ENCODE data around the gene LAMB1.
"Not testable (repeated sequence)": the region's sequence is repeated elsewhere in the genome, so short reads cannot be mapped to it uniquely, and the experiment has no call there.

LAMB1 gene

GRCh38 chr7:107940951-107941350 is 62.0 kb downstream of the LAMB1 start:
- DNase-seq: no peak

- peak; percentile 84 for DNase-seq
These were observed 63.1 kb downstream of the LAMB1 start for GRCh38 chr7:107939573-107940489.

DNA sequence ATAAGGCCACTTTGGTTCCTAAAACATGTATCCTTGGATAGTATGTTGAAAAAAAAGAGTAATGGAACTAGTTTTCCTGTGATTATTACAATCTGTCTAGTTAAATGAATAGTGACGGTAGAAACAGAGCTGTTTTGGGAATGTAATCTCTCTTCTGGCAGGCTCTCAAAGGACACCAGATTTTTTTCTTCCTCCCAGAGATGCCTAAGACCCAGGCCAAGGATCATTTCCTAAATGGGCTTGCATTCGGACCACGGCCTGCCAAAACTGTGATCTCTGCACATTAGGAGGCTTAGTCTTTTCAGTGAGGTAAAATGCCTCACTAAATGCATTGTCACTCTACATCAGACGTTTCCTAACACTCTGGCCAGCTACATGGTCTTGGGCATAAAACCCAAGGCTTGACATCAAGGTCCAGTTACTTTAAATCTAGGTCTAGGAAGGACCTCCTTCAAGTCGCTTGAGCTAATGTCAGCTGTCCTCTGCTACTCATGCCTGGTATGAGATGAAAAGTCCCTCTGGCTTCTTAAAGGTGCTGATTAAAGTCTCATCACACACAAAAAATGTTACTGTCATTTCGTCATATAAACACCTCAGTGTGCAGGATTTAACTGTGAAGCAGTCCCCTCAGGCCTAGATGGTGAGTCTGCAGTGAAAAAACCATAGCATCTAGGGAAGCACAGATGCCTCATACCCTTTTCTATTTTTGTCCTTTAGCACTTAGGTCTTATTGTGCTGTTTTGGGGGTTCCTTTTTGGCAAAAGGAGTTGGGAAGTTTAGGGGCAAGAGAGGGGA is 64.3 kb downstream of the LAMB1 start:
- DNase-seq: peak; percentile 45

DNA sequence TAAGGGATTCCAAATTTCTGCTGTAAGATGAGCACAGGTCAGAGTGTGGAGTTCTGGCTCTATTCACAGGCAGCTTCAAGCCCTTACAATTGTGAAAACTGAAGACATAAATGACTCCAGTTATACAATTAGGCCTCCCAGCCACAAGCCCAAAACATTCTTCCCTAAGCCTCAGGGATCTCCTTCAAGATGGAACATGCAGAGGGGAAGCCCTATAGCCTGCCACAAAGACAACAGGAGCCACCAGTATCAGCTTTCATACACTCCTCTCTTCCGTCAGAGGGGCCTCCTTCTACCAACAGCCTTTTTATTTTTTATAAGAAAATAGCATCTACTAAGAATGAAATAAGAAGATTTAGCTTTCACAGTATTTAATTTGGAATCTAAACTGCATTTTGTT is 65.4 kb downstream of the LAMB1 start:
- no peak for DNase-seq

- DNase-seq: no peak
These were observed 66.6 kb downstream of the LAMB1 start for GRCh38 chr7:107936312-107936711.

DNA sequence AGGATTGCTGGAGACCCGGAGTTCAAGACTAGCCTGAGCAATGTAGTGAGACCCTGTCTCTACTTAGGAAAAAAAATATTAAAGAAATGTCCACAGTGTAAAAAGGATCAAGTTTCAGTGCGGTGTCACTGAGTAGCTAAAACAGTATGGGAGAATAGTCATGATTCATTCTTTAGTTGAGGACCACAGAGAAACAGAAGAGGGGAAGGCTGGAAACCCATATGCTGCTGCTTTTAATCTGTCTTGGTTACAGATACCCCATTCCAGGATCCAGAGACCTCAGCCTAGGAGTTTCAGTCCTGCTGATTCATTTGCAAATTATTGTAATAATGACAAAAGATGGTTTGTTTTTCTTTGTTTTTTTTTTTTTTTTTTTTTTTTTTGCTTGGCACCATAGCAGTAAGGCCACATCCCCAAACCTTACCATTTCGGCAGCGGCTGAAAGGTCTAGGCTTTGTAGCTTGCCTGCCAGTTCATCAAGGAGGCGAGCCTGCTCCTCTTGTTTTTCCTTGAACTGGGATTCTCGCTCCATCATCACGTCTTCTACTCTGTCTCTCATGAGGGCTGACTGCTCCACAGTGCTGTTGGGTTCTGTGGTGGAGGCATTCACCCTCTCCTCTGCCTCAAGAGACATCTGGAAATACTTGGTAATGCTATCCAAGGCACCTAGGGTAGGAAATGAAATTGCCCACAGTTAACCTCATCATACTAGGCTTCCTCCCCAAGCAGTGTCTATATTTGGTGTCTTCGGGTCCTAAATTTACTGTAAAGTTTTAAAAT is 67.8 kb downstream of the LAMB1 start:
- DNase-seq: peak; percentile 70

DNA sequence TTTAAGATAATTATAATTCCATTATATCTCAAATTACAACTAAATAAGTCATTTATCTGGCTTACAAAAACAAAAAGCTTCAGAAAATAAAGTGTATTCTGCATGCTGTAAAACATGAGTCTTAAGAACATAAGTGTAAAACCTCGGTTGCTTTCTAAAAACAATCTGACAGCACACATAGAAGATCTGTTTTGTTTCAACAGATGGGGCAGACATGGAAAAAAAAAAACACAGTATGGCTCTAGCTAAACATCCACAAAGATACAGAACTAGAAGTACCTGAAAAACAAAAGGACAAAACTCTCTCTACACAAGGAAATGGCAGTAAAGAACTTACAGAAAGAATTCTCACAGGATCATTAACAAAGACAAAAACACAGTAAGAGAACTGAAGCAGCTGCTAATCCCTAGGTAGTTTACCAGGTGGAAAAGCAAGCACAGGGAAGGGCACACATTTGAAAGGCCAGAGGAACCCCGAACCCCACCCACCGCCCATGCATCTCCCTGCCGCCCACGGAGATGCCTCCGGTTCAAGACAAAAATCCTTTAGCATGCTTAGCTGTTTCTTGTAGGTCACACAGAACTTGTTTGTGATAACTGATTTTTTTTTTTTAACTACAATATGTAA is 69.5 kb downstream of the LAMB1 start:
- no peak for DNase-seq

DNA sequence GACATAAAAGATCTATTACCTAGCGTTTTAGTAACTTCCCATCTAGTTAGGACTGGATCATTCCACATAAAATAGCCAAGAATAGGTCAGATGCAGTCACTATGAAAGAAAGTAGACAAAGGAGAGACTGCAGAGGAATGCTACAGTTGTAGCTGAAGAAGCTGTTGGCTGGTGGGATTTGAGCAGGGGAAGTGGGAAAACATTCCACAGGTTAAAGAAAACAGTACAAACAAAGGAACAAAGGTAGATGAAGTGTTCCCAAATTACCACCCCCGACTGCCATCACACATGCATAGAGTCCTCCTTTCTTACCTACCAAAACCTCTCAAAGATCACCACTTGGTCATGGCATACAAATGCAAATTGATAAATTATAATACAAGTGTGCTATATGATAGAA is 70.2 kb downstream of the LAMB1 start:
- no peak for DNase-seq

DNA sequence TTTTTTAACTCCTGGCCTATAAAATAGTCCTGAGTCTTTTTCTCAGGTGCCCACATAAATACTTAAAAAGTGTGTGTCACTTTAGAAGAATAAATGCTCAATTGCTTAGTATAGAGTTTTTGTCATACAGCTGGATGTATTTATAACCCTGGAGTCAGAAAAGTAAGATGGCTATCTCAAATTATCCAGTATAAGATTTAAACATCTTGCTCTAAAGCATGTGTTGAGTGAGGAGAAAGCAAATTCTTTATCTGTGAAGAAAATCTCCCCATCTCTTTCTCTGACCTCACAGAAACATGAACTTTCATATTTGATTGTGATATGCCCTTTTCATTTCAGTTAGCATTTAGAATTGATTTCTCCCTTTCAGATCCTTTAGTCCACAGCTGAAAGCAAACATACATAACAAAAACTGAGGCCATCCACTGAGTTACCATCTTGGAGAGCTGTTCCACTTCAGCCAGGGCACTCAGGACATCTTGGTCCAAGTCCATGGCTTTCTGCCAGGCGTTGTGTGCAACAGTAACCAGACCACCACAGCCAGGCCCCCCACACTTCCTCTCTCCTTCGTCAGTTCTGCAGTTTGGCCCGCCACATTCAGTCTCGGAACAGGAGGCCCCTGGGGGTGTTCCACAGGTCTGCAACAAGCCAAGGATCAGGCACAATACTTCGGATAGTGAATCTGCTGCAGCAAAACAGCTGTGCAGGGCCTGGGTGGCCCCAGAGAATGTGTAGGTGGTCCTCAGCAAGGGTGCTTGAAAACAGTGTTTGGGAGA is 71.0 kb downstream of the LAMB1 start:
- DNase-seq: no peak

DNA sequence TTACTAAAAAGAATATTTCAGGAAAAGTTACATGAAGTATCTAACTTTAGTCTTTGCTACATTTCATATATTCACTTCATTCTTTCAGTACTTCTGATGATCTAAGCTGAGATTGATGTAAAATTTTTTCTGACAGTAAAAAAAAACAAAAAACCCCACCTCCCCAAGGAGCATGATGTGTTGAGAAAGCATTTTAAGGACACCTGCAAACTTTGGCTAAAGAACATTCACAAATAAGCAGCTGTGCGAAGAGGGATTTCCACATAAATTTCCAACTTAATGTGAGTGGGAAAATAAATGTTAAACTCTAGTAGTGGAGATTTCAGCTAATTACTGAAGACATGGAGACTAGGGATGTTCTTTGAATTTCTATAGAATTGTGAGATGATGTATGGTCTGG is 76.5 kb downstream of the LAMB1 start:
- no peak for DNase-seq

DNA sequence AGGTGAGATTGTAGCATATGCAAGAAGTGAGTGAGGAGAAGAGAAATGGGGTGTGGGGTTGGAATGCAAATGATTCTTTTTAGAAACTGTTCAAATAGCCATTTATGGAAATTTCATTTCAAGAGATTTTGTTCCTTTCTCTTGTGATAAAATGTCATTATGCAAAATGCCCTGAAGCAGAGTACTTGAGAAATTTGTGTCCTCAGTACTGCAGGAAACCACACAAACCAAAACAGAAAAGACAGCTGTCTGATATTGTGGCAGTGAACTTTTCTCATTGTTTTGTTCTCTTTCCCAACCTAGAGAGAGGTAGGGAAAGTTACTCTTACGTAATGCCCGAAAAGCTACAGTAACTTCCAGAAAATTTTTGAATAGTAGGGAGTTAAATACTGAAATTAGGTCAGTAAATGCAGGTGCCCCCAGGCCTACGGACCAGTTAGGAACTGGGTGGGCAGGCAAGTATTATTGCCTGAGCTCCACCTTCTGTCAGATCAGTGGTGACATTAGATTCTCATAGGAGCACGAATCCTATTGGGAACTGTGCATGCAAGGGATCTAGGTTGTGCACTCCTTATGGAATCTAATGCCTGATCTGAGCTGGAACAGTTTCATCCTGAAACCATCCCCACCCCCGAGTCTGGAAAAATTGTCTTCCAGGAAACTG is 78.0 kb downstream of the LAMB1 start:
- DNase-seq: no peak

DNA sequence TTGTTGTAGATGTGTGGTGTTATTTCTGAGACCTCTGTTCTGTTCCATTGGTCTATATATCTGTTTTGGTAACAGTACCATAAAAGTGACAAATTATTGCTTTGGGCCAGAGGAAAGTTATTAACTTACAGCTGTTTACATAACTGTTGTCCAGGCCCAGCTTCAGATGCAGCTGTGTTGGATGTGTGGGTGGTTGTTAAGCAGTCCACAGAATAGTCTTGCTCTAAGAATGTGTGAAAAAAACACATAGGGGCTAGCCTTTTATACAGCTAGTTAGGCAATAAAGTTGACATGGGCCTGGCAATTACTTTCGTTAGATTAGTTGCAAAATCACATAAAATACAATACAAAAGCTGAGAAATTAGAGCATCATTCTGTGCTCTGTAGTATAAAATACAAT is 80.1 kb downstream of the LAMB1 start:
- no peak for DNase-seq

- not testable (repeated sequence) for DNase-seq
These were observed 81.1 kb downstream of the LAMB1 start for GRCh38 chr7:107921826-107922225.

DNA sequence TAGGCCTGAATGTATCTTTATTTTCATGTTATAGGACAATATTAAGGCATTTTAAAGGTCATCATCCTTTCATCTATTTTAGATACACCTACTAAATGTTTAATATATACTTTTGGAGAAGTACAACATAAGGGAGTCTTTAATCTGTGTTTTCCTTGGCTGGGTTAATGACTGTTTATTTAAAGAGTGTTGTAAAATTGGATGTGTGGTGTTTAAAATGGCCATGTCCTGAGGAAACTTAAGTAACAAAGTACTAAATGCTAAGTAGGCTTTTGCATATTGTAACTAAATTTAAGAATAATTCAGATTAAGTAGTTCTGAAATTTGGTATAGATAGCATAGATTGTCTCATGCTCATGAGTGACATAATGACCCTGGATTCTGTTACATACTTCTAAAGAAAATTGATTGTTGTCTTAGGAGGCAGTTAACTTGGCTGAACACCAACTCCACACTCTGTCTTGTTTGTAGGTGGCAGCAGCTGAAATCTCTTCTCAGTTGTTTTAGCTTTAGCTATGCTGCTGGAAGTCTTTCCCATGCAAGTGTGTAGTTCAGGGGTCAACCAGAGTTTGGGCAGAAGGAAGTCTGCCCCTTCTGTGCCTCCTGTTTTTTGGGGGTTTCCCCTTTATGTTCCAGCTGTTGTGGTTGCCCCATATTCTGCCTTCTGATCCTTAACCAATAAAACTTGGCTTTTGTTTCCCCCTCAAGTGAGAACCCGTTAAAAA is 82.8 kb downstream of the LAMB1 start:
- DNase-seq: peak; percentile 13

DNA sequence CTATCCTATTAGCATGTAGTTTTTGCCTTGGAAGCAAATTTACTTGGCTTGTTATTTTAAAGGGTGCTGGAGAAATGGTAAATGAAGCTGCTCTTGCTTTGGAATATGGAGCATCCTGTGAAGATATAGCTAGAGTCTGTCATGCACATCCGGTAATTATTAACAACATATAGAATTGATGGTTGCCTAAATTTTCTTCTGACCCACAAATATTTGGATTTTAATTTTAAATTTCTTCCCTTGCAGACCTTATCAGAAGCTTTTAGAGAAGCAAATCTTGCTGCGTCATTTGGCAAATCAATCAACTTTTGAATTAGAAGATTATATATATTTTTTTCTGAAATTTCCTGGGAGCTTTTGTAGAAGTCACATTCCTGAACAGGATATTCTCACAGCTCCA is 84.0 kb downstream of the LAMB1 start:
- no peak for DNase-seq

DNA sequence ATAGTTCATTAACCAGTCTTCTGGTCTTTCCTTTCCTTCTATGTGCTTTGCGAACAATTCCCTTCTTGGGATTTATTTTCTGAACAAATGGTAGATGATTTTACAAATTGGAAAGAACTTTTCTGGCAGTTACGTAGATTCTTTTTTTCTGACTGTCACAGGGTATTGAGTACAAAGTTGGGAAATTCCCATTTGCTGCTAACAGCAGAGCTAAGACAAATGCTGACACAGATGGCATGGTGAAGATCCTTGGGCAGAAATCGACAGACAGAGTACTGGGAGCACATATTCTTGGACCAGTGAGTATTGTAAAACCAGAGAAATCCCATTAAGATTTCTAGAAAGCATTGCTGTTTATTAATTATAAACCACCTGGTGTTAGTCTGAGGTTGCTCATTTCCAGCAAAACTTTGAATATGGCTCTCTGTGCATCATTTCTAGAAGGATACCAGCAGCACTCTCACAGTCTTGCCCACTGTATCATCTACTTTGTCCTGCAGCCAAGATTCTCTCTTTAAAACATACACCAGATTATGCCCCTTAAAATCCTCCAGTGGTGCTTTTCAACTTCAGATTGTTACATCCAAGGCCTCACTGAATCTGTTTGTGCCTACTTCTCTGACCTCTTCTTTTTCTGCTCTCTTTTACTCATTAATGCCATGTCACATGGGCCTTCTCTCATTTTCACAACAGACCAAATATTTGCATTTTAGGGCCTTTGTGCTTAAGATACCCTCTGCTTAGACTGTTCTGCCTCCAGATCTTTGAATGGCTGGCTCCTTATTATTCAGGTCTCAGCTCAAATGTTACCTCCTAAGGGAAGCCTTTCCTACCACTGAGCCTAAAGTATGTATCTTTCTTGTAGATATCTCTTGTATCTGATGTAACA is 85.0 kb downstream of the LAMB1 start:
- no peak for DNase-seq

GRCh38 chr7:107915541-107915940 is 87.4 kb downstream of the LAMB1 start:
- DNase-seq: no peak

DNA sequence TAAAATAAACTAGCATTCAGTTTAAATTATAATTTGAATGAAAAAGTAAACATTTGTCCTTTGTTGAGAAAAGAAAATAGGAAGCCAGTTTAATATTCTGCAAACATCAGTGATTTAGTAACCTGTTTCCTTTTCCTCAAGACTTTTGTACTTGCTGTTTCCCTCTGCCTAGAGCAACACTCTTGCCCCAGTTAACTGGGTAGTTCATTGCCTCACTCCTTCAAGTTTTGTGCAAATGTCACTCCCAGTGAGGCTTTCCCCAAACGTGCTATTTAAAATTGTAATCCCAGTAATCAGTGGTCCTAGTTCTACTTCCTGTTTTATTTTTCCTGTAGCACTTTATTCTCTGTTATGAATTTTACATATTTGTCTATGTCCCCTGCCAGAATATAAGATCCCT is 88.1 kb downstream of the LAMB1 start:
- no peak for DNase-seq

- DNase-seq: peak; percentile 11
These were observed 89.1 kb downstream of the LAMB1 start for GRCh38 chr7:107913851-107914250.

DNA sequence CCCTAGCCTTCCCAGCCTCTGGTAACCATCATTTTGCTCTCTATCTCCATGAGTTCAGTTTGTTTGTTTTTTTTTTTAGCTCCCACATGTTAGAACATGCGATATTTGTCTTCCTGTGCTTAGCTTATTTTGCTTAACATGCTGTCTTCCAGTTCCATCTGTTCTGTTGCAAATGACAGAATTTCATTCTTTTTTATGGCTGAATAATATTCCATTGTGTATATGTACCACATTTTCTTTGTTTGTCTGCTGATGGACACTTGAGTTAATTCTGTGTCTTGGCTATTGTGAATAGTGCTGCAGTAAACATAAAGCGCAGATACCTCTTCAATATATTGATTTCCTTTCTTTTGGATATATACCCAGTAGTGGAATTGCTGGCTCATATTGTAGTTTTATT is 91.0 kb downstream of the LAMB1 start:
- DNase-seq: no peak
